Liver (tissue), 9 donors: ENCODE measurements around the gene SFXN5. TPM values are rescaled to one million over a fixed set of nuclear protein-coding genes. Genes with fewer than 3 reads are reported as not detected.

ENCODE experiments used
- DNase-seq: peaks from one replicate; pipeline ENCODE4 v3.0.0-alpha.2; 2017; ENCODE audit warnings: low spot score
- H3K27ac ChIP-seq, 2 donors: one replicate each; pipeline ENCODE4 v1.7.0; 2013; ENCODE audit warnings: inconsistent platforms in 2 of 2, low read length in 2 of 2, control low read depth in 1 of 2, low read depth in 1 of 2, mild to moderate bottlenecking in 1 of 2
- H3K27me3 ChIP-seq, 4 donors: one replicate each; pipeline versions ENCODE4 v1.6.1 to v1.7.0; 2013; ENCODE audit warnings: low read length in 3 of 4, inconsistent platforms in 1 of 4, mild to moderate bottlenecking in 1 of 4, moderate library complexity in 1 of 4; ENCODE audit not compliant: control insufficient read depth in 4 of 4, insufficient read depth in 4 of 4
- H3K36me3 ChIP-seq, 4 donors: one replicate each; pipeline versions ENCODE4 v1.6.1 to v1.7.0; 2013; ENCODE audit warnings: low read length in 3 of 4, mild to moderate bottlenecking in 3 of 4, low read depth in 1 of 4, moderate library complexity in 1 of 4; ENCODE audit not compliant: control insufficient read depth in 4 of 4, insufficient read depth in 3 of 4
- H3K4me1 ChIP-seq, 4 donors: one replicate each; pipeline versions ENCODE4 v1.6.1 to v1.7.0; 2013; ENCODE audit warnings: low read length in 3 of 4, mild to moderate bottlenecking in 3 of 4, moderate library complexity in 1 of 4; ENCODE audit not compliant: control insufficient read depth in 4 of 4, insufficient read depth in 4 of 4
- H3K4me3 ChIP-seq, 3 donors: one replicate each; pipeline versions ENCODE4 v1.6.1 to v1.7.0; 2013; ENCODE audit warnings: low read length in 3 of 3, control low read depth in 1 of 3, low read depth in 1 of 3, mild to moderate bottlenecking in 1 of 3
- H3K9ac ChIP-seq, 2 donors: one replicate each; pipeline ENCODE4 v1.7.0; 2013; ENCODE audit warnings: low read length in 2 of 2, mild to moderate bottlenecking in 2 of 2, moderate library complexity in 2 of 2, control low read depth in 1 of 2, low read depth in 1 of 2
- H3K9me3 ChIP-seq, 4 donors: one replicate each; pipeline versions ENCODE4 v1.6.1 to v1.7.0; 2013; ENCODE audit warnings: low read length in 3 of 4; ENCODE audit not compliant: control insufficient read depth in 4 of 4
- FOXA2 ChIP-seq: IDR thresholded peaks from 2 replicates; pipeline ENCODE4 v1.6.1; 2016; ENCODE audit warnings: antibody characterized with exemption
- GABPA ChIP-seq, 2 donors: IDR thresholded peaks in 1 of 2; conservative IDR thresholded peaks in 1 of 2; 2 replicates each; pipeline ENCODE4 v1.6.1; 2016; ENCODE audit warnings: antibody characterized with exemption in 2 of 2, mild to moderate bottlenecking in 1 of 2, moderate library complexity in 1 of 2
- HNF4A ChIP-seq, 2 donors: conservative IDR thresholded peaks; 2 replicates each; pipeline ENCODE4 v1.6.1; 2016; ENCODE audit warnings: antibody characterized with exemption in 2 of 2, mild to moderate bottlenecking in 2 of 2
- HNF4G ChIP-seq: IDR thresholded peaks from 2 replicates; pipeline ENCODE4 v1.6.1; 2016; ENCODE audit warnings: antibody characterized with exemption
- JUND ChIP-seq, 2 donors: IDR thresholded peaks; 2 replicates each; pipeline ENCODE4 v1.6.1; 2016; ENCODE audit warnings: antibody characterized with exemption in 2 of 2
- NR2F2 ChIP-seq: IDR thresholded peaks from 2 replicates; pipeline ENCODE4 v1.6.1; 2016; ENCODE audit warnings: antibody characterized with exemption
- RAD21 ChIP-seq, 2 donors: IDR thresholded peaks; 2 replicates each; pipeline ENCODE4 v1.6.1; 2016; ENCODE audit warnings: antibody characterized with exemption in 2 of 2, mild to moderate bottlenecking in 2 of 2
- RXRA ChIP-seq, 2 donors: IDR thresholded peaks; 2 replicates each; pipeline ENCODE4 v1.6.1; 2017 to 2018; ENCODE audit warnings: antibody characterized with exemption in 2 of 2, mild to moderate bottlenecking in 1 of 2
- SP1 ChIP-seq: IDR thresholded peaks from 2 replicates; pipeline ENCODE4 v1.6.1; 2018; ENCODE audit warnings: antibody characterized with exemption, mild to moderate bottlenecking
- TAF1 ChIP-seq: conservative IDR thresholded peaks from 2 replicates; pipeline ENCODE4 v1.6.1; 2016; ENCODE audit warnings: antibody characterized with exemption, mild to moderate bottlenecking
- YY1 ChIP-seq: IDR thresholded peaks from 2 replicates; pipeline ENCODE4 v1.6.1; 2016; ENCODE audit warnings: antibody characterized with exemption, mild to moderate bottlenecking
- WGBS: extraction: QIAGEN DNeasy Blood & Tissue Kit; methylation state at CpG from one replicate; pipeline ENCODE4 v1.1.7; 2013; 5-methylcytosine and 5-hydroxymethylcytosine counted together
- polyA plus RNA-seq, 2 donors: library from polyadenylated mRNA; stranded (reverse) in 1 of 2; unstranded in 1 of 2; fragments of 200-250 nt in 1 of 2; fragments of >200 nt in 1 of 2; fragmentation: Nextera tagmentation in 1 of 2; extraction: Ambion mirVana in 1 of 2; gene quantifications; one replicate each; pipeline versions ENCODE4 v1.2.1 to v1.2.3, GENCODE V29; 2013 to 2015
- total RNA-seq, 2 donors: library from RNA; depleted of rRNA; stranded (reverse); fragments of >200 nt; gene quantifications; one replicate each; pipeline ENCODE4 v1.2.3, GENCODE V29; 2014
- TF ChIP-seq, protein P1 (sequence below): IDR thresholded peaks from 2 replicates; pipeline ENCODE4 v1.6.1; 2016; ENCODE audit warnings: antibody characterized with exemption
- TF ChIP-seq, protein P2 (sequence below): IDR thresholded peaks from 2 replicates; pipeline ENCODE4 v1.6.1; 2016; ENCODE audit warnings: antibody characterized with exemption
- donor health status: healthy.
- donor health status: healthy.
- donor health status: healthy.
- donor health status: healthy.
- donor health status: healthy.

Gene SFXN5
- total and polyA plus RNA-seq, 4 donors, result 23.3 to 58.2 (median 29.5) TPM

GRCh38 chr2:72937356-72937669 lies 134.2 kb downstream of the SFXN5 start:
- Histone ChIP-seq H3K4me1 (no peaks in the 10 kb centered on the region), H3K27me3 (no peaks in the 10 kb centered on the region), H3K4me3 (no peak overlapping the region), H3K27ac (no peak overlapping the region), H3K9me3 (no peaks in the 10 kb centered on the region), H3K36me3 (peaks cover 0 to 3% (median 0%) of the 10 kb centered on the region in 4 donors), H3K9ac (no peak overlapping the region)
- no peak for DNase-seq
- WGBS, result 82% methylated on average over 15 of the region's 15 CpGs
- TF ChIP-seq YY1 (no peak), NR2F2 (no peak), HNF4G (no peak), RXRA (IDR thresholded peaks at IDR 0.05) (no peak), FOXA2 (no peak), GABPA (IDR thresholded peaks at IDR 0.05 in 1 of 2, conservative IDR thresholded peaks at IDR 0.05 in 1 of 2) (no peak), SP1 (no peak), HNF4A (conservative IDR thresholded peaks at IDR 0.05) (no peak), RAD21 (IDR thresholded peaks at IDR 0.05) (no peak)
- TF ChIP-seq, protein P1, sequence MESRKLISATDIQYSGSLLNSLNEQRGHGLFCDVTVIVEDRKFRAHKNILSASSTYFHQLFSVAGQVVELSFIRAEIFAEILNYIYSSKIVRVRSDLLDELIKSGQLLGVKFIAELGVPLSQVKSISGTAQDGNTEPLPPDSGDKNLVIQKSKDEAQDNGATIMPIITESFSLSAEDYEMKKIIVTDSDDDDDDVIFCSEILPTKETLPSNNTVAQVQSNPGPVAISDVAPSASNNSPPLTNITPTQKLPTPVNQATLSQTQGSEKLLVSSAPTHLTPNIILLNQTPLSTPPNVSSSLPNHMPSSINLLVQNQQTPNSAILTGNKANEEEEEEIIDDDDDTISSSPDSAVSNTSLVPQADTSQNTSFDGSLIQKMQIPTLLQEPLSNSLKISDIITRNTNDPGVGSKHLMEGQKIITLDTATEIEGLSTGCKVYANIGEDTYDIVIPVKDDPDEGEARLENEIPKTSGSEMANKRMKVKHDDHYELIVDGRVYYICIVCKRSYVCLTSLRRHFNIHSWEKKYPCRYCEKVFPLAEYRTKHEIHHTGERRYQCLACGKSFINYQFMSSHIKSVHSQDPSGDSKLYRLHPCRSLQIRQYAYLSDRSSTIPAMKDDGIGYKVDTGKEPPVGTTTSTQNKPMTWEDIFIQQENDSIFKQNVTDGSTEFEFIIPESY, result no peak

DNA sequence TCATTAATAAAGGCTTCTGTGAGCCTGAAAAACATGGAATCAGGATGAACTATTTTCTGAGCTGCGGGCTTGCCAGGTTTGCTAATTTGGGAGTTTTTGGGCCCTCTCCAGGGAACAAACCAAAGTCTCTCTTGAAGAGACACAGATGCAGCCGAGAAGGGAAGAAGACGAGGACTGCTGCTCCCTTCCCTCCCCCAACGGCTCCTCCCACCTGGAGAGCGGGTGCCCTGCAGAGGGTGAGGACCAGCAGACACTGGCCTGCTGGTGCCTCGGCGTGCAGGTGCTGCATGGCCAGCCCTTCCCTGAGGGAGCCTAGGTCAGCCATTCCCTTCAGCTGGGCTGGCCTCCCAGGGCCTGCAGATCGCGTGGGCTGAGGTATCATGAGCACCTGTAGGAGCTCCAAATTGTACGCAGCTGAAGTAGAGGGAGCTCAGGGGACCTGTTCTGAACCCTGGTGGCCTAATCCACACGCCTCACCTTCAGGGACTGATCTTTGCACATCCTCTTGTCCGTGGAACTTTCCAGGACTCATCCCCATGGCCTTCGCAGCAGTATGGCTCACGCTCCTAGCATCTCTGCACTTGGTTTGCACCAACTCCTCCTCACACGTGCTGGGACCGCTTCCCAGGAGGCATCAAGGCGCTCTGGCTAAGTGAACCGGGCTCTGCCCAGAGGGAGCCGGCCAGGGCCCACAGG lies 134.7 kb downstream of the SFXN5 start:
- Histone ChIP-seq H3K9ac (no peak overlapping the region), H3K27ac (no peak overlapping the region), H3K4me1 (no peaks in the 10 kb centered on the region), H3K9me3 (no peaks in the 10 kb centered on the region), H3K36me3 (no peaks in the 10 kb centered on the region), H3K4me3 (no peak overlapping the region), H3K27me3 (no peaks in the 10 kb centered on the region)
- TF ChIP-seq, protein P2, sequence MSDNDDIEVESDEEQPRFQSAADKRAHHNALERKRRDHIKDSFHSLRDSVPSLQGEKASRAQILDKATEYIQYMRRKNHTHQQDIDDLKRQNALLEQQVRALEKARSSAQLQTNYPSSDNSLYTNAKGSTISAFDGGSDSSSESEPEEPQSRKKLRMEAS, result no peak
- TF ChIP-seq HNF4G (no peak), JUND (IDR thresholded peaks at IDR 0.05) (no peak), YY1 (no peak)
- DNase-seq, result no peak
- WGBS, result 71% methylated on average over 19 of the region's 19 CpGs

DNA sequence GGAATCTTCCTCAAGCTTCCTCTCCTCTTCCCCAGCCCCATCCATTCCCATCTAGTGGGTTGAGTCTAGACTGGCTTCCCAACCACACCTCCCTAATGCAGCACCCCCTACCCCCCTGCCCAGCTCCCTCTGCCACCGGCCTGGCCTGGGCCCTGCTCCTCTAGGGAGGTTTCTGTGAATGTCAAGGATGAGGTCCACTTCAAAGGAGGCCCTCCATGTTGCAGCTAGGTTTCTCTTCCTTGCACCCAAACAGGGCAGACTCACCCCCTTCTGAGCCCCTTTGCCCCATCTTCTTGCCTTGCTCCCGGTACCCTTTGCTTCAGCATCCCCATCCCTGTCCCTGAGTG lies 135.9 kb downstream of the SFXN5 start:
- Histone ChIP-seq H3K4me3 (no peak overlapping the region), H3K27me3 (no peaks in the 10 kb centered on the region), H3K4me1 (no peaks in the 10 kb centered on the region), H3K9ac (no peak overlapping the region), H3K36me3 (no peaks in the 10 kb centered on the region), H3K27ac (no peak overlapping the region), H3K9me3 (no peaks in the 10 kb centered on the region)
- no peak for TF ChIP-seq RAD21 (IDR thresholded peaks at IDR 0.05)
- TF ChIP-seq TAF1, result no peak
- TF ChIP-seq HNF4A (conservative IDR thresholded peaks at IDR 0.05), result no peak
- no peak for TF ChIP-seq GABPA (IDR thresholded peaks at IDR 0.05 in 1 of 2, conservative IDR thresholded peaks at IDR 0.05 in 1 of 2)
- no peak for TF ChIP-seq RXRA (IDR thresholded peaks at IDR 0.05)
- TF ChIP-seq HNF4G, result no peak
- WGBS, result 87% methylated on average over 2 of the region's 2 CpGs
- no peak for DNase-seq
